NT2/D1 (cell line): ENCODE results near the gene EEA1.

ENCODE experiments used
- SUZ12 ChIP-seq: IDR thresholded peaks from 2 replicates; pipeline ENCODE4 v1.6.1; 2011; ENCODE audit not compliant: insufficient read length, insufficient read depth; ENCODE audit errors: extremely low read depth
- YY1 ChIP-seq: IDR thresholded peaks from 2 replicates; pipeline ENCODE4 v1.6.1; 2011; ENCODE audit not compliant: insufficient read length, insufficient read depth
- ZNF274 ChIP-seq: IDR thresholded peaks from 2 replicates; pipeline ENCODE4 v1.6.1; 2011; ENCODE audit warnings: mild to moderate bottlenecking, low read depth, low read length

DNA sequence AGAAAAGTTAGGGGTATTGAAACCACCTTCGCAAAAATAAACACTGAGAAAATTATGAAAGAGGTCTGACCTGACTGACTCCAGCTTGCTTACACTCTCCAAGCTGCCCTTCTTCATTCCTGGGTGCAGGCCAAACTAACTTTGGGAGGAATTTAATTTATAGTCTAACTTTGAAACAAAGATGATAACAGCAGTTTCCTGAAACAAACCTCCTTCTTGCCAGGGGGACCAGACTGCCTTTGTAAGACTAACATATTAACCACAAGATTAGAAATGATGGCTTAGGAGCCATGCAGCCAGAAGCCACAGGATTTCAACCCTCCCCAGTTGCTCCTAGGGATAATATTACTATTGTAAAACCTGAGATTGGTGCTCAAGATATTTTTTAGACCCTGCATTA, 13.8 kb upstream of the EEA1 start:
- TF ChIP-seq YY1 (no peak), ZNF274 (no peak), SUZ12 (no peak)
